ENCODE results near the gene MKS1. TPM values are rescaled to one million over a fixed set of nuclear protein-coding genes. Genes with fewer than 3 reads are reported as not detected.

Gene MKS1
- total RNA-seq, 1 experiment from 2014 or later: 9.6 TPM

DNA sequence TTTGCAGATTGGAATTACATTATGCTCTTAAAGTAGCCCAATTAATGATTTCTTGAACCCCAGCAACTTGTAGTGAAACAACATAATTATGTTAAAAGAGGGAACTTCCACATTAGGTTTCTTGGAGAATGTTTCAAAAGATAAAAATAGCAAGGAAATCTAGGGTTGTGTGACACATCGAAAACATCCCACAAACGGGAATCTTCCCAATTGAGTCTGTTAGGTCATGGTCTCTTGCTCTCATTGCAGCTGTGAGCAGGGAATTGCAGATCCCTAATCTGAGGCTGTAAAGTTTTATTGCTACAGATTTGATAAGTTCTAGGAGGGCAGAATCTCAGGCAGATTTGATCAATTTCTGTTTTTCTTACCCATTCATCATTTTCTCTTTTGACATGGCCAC, 12.6 kb upstream of the MKS1 start:
- Mint-ChIP-seq H3K4me3 (ENCODE audit: low read depth, unreplicated experiment) (no peak overlapping the region), H3K36me3 (ENCODE audit: insufficient read depth, unreplicated experiment) (no peaks in the 10 kb centered on the region), H3K4me1 (ENCODE audit: low read depth, unreplicated experiment) (no peaks in the 10 kb centered on the region), H3K27ac (ENCODE audit: unreplicated experiment) (no peak overlapping the region), H3K9me3 (ENCODE audit: low read depth, unreplicated experiment) (no peaks in the 10 kb centered on the region), H3K27me3 (ENCODE audit: unreplicated experiment) (peaks cover 82% of the 10 kb centered on the region)
- intact Hi-C loops (cut with micrococcal nuclease; ENCODE audit: unreplicated experiment): no loop called here
- CTCF ChIA-PET: no interaction called here
- BruUV-seq (replicated peaks): no TSS peak
- no peak for DNase-seq
- TF ChIP-seq, protein P1, sequence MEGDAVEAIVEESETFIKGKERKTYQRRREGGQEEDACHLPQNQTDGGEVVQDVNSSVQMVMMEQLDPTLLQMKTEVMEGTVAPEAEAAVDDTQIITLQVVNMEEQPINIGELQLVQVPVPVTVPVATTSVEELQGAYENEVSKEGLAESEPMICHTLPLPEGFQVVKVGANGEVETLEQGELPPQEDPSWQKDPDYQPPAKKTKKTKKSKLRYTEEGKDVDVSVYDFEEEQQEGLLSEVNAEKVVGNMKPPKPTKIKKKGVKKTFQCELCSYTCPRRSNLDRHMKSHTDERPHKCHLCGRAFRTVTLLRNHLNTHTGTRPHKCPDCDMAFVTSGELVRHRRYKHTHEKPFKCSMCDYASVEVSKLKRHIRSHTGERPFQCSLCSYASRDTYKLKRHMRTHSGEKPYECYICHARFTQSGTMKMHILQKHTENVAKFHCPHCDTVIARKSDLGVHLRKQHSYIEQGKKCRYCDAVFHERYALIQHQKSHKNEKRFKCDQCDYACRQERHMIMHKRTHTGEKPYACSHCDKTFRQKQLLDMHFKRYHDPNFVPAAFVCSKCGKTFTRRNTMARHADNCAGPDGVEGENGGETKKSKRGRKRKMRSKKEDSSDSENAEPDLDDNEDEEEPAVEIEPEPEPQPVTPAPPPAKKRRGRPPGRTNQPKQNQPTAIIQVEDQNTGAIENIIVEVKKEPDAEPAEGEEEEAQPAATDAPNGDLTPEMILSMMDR (IDR thresholded peaks at IDR 0.05; ENCODE audit: unreplicated experiment): no peak

DNA sequence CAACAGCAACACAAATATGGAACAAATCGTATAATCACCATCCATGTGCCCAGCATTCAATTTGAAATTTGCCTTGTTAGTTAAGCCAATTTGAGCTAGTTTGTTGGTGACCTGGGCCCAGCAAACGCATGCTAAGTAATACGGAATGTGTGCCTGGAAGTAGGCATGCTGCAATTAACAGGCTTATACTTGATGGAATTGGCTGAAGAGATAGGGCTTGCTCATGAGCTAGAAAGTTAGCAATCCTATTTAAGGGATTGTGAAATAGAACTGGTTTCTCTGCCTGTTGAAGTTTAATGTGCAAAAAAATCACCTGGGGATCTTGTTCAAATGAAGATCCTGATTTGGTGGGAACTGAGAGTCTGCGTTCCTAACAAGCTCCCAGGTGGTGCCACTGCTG, 10.8 kb upstream of the MKS1 start:
- Mint-ChIP-seq H3K9me3 (ENCODE audit: low read depth, unreplicated experiment) (no peaks in the 10 kb centered on the region), H3K4me3 (ENCODE audit: low read depth, unreplicated experiment) (no peak overlapping the region), H3K27ac (ENCODE audit: unreplicated experiment) (no peak overlapping the region), H3K27me3 (ENCODE audit: unreplicated experiment) (peaks cover 65% of the 10 kb centered on the region), H3K36me3 (ENCODE audit: insufficient read depth, unreplicated experiment) (no peaks in the 10 kb centered on the region), H3K4me1 (ENCODE audit: low read depth, unreplicated experiment) (peaks cover under 1% of the 10 kb centered on the region)
- intact Hi-C loops (cut with micrococcal nuclease; ENCODE audit: unreplicated experiment): no loop called here
- no peak for DNase-seq
- CTCF ChIA-PET: no interaction called here
- TF ChIP-seq, protein P1 (IDR thresholded peaks at IDR 0.05; ENCODE audit: unreplicated experiment): no peak
- no TSS peak for BruUV-seq (replicated peaks)

DNA sequence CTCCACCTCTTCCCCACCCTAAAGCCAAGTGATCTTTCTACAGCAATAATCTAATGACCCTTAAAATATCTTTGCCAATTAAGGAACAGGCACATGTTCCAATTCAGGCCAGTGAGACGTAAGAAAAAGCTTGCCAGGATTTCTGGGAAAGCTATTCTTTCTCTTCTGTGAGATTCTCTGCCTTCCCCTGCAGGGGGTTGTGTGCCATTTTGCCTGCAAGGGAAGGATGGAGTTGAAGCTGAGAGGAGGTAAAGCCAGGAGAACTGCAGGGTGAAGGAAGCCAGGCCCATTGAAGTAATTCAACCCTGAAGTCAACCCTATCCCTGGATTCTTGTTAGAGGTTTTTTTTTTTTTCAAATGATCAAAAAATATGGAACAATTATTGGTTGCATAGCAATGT, 10.3 kb upstream of the MKS1 start:
- Mint-ChIP-seq H3K36me3 (ENCODE audit: insufficient read depth, unreplicated experiment) (no peaks in the 10 kb centered on the region), H3K4me3 (ENCODE audit: low read depth, unreplicated experiment) (no peak overlapping the region), H3K4me1 (ENCODE audit: low read depth, unreplicated experiment) (peaks cover 5% of the 10 kb centered on the region), H3K27ac (ENCODE audit: unreplicated experiment) (no peak overlapping the region), H3K27me3 (ENCODE audit: unreplicated experiment) (peaks cover 60% of the 10 kb centered on the region), H3K9me3 (ENCODE audit: low read depth, unreplicated experiment) (no peaks in the 10 kb centered on the region)
- intact Hi-C loops (cut with micrococcal nuclease; ENCODE audit: unreplicated experiment): no loop called here
- TF ChIP-seq, protein P1 (IDR thresholded peaks at IDR 0.05; ENCODE audit: unreplicated experiment): no peak
- CTCF ChIA-PET: no interaction called here
- no TSS peak for BruUV-seq (replicated peaks)
- no peak for DNase-seq

DNA sequence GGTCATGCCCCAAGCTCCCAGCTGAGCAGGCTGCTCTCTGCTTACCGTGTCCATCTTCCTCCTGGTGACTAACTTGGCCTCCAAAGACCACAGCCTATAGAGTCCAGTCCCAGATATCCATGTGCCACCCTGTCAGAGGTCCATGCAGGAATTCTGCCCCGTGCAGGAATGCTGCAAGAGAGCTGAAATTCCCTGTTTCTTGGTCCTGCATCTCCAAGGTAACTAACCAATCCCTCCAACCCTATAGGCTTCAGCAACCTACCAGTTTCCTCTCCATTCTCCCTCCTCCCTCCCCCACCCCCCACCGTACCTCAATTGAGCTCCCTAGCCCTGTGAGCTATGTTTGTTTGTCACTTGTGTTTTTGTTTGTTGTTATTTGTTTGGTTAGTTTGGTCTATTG, 9.6 kb upstream of the MKS1 start:
- Mint-ChIP-seq H3K36me3 (ENCODE audit: insufficient read depth, unreplicated experiment) (no peaks in the 10 kb centered on the region), H3K4me3 (ENCODE audit: low read depth, unreplicated experiment) (no peak overlapping the region), H3K27ac (ENCODE audit: unreplicated experiment) (no peak overlapping the region), H3K27me3 (ENCODE audit: unreplicated experiment) (peaks cover 57% of the 10 kb centered on the region), H3K9me3 (ENCODE audit: low read depth, unreplicated experiment) (no peaks in the 10 kb centered on the region), H3K4me1 (ENCODE audit: low read depth, unreplicated experiment) (peaks cover 12% of the 10 kb centered on the region)
- CTCF ChIA-PET: interaction anchor here (0.5 kb wide), 1 partner anchor 38 kb away, joined by 3 read pairs; no protein-coding TSS in a partner anchor
- no peak for DNase-seq
- TF ChIP-seq, protein P1 (IDR thresholded peaks at IDR 0.05; ENCODE audit: unreplicated experiment): no peak
- no TSS peak for BruUV-seq (replicated peaks)
- intact Hi-C loops (cut with micrococcal nuclease; ENCODE audit: unreplicated experiment): no loop called here
